Activated naive CD8-positive, alpha-beta T cell (primary cell): ENCODE measurements around the gene ZNF700.
"Not testable (repeated sequence)": the region's sequence is repeated elsewhere in the genome, so short reads cannot be mapped to it uniquely, and the experiment has no call there.

Experiments
- H3K27ac Mint-ChIP-seq: one replicate; pipeline ENCODE4 v1.8.0; 2021; ENCODE audit warnings: mixed read lengths
- H3K27me3 Mint-ChIP-seq: one replicate; pipeline ENCODE4 v1.8.0; 2021; ENCODE audit warnings: mixed read lengths
- H3K36me3 Mint-ChIP-seq: one replicate; pipeline ENCODE4 v1.8.0; 2021; ENCODE audit warnings: mixed read lengths
- H3K4me1 Mint-ChIP-seq: one replicate; pipeline ENCODE4 v1.8.0; 2021; ENCODE audit warnings: low read depth, mixed read lengths
- H3K4me3 Mint-ChIP-seq: one replicate; pipeline ENCODE4 v1.8.0; 2021; ENCODE audit warnings: mild to moderate bottlenecking, mixed read lengths
- H3K9me3 Mint-ChIP-seq: one replicate; pipeline ENCODE4 v1.8.0; 2021; ENCODE audit warnings: low read depth, mixed read lengths

Gene ZNF700

GRCh38 chr19:11921852-11922495 is 2.9 kb upstream of the ZNF700 start:
- H3K27ac Mint-ChIP-seq, result no peak overlapping the region
- H3K36me3 Mint-ChIP-seq, result no peaks in the 10 kb centered on the region
- H3K27me3 Mint-ChIP-seq, result no peaks in the 10 kb centered on the region

GRCh38 chr19:11925651-11926187 is 812 bp downstream of the ZNF700 start:
- peaks cover 51% of the 10 kb centered on the region for H3K4me1 Mint-ChIP-seq
- not testable (repeated sequence) for H3K36me3 Mint-ChIP-seq, H3K9me3 Mint-ChIP-seq, H3K27me3 Mint-ChIP-seq
- H3K4me3 Mint-ChIP-seq, result peak overlapping the region; percentile 90
- peak overlapping the region; percentile 90 for H3K27ac Mint-ChIP-seq

More at GRCh38 chr19:11921852-11922495, 2.9 kb upstream of the ZNF700 start:
- no peak overlapping the region for H3K4me3 Mint-ChIP-seq
- no peaks in the 10 kb centered on the region for H3K9me3 Mint-ChIP-seq
- peaks cover 30% of the 10 kb centered on the region for H3K4me1 Mint-ChIP-seq

GRCh38 chr19:11927227-11927626 is 2.3 kb downstream of the ZNF700 start:
- Mint-ChIP-seq H3K4me1 (peaks cover 62% of the 10 kb centered on the region), H3K27ac (peak overlapping the region; percentile 46), H3K4me3 (peak overlapping the region; percentile 27)

DNA sequence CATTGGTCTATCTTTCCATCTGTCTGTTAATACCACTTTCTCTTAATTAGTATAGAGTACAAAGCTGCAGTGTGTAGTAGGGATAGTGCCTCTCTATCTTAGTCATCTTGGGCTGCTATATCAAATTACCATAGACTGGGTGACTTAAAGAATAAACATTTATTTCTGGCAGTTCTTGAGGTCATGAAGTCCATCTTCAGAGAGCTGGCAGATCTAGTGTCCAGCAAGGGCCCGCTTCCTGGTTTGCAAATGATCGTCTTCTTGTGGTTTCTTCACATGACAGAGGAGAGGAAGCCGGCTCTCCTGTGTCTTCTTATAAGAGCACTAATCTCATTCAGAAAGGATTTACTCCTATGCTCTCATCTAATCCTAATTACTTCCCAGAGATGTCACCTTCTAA is 6.1 kb downstream of the ZNF700 start:
- Mint-ChIP-seq H3K4me1 (peaks cover 45% of the 10 kb centered on the region), H3K36me3 (peaks cover 17% of the 10 kb centered on the region), H3K4me3 (no peak overlapping the region), H3K27ac (no peak overlapping the region), H3K9me3 (no peaks in the 10 kb centered on the region), H3K27me3 (no peaks in the 10 kb centered on the region)

More at GRCh38 chr19:11927227-11927626, 2.3 kb downstream of the ZNF700 start:
- Mint-ChIP-seq H3K27me3 (no peaks in the 10 kb centered on the region), H3K9me3 (no peaks in the 10 kb centered on the region), H3K36me3 (peaks cover 5% of the 10 kb centered on the region)

DNA sequence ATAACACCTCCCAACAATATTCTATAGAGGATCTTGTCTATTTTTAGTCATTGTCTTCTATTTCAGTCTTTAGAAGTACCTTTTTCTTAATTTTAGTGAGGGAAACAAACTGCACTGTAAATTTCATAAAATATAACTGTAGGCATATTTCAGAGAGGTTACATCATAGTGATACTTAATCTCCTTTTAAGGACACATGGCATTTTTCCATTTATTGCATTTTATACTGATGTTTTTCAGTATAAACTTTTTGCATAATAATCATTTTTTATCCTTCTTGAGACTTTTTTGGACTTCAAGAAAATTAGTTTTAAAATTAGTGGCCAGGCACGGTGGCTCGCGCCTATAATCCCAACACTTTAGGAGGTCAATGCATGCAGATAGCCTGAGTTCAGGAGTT is 6.6 kb downstream of the ZNF700 start:
- peaks cover 21% of the 10 kb centered on the region for H3K36me3 Mint-ChIP-seq
- no peak overlapping the region for H3K27ac Mint-ChIP-seq
- H3K4me3 Mint-ChIP-seq, result no peak overlapping the region
- no peaks in the 10 kb centered on the region for H3K27me3 Mint-ChIP-seq
- H3K4me1 Mint-ChIP-seq, result peaks cover 41% of the 10 kb centered on the region
- H3K9me3 Mint-ChIP-seq, result no peaks in the 10 kb centered on the region

- peaks cover 41% of the 10 kb centered on the region for H3K36me3 Mint-ChIP-seq
- not testable (repeated sequence) for H3K9me3 Mint-ChIP-seq, H3K4me3 Mint-ChIP-seq
These were observed 10.9 kb downstream of the ZNF700 start for GRCh38 chr19:11935829-11936228.

GRCh38 chr19:11938383-11938782 is 13.5 kb downstream of the ZNF700 start:
- not testable (repeated sequence) for H3K4me3 Mint-ChIP-seq, H3K27me3 Mint-ChIP-seq, H3K4me1 Mint-ChIP-seq, H3K27ac Mint-ChIP-seq
- Mint-ChIP-seq H3K36me3 (peaks cover 52% of the 10 kb centered on the region), H3K9me3 (peaks cover 15% of the 10 kb centered on the region)

More at GRCh38 chr19:11935829-11936228, 10.9 kb downstream of the ZNF700 start:
- not testable (repeated sequence) for H3K27me3 Mint-ChIP-seq, H3K27ac Mint-ChIP-seq
- peaks cover 19% of the 10 kb centered on the region for H3K4me1 Mint-ChIP-seq

- H3K4me1 Mint-ChIP-seq, H3K27me3 Mint-ChIP-seq, H3K4me3 Mint-ChIP-seq, H3K27ac Mint-ChIP-seq: not testable (repeated sequence)
- H3K9me3 Mint-ChIP-seq, result peaks cover 16% of the 10 kb centered on the region
- H3K36me3 Mint-ChIP-seq, result peaks cover 57% of the 10 kb centered on the region
These were observed 16.5 kb downstream of the ZNF700 start for GRCh38 chr19:11941361-11941887.

- Mint-ChIP-seq H3K4me3 (no peak overlapping the region), H3K9me3 (peaks cover 13% of the 10 kb centered on the region), H3K36me3 (peaks cover 54% of the 10 kb centered on the region), H3K27ac (no peak overlapping the region), H3K4me1 (peaks cover 2% of the 10 kb centered on the region), H3K27me3 (no peaks in the 10 kb centered on the region)
These were observed 17.3 kb downstream of the ZNF700 start for GRCh38 chr19:11942008-11942842.

- H3K9me3 Mint-ChIP-seq, result peaks cover 13% of the 10 kb centered on the region
- no peak overlapping the region for H3K4me3 Mint-ChIP-seq
- peaks cover 57% of the 10 kb centered on the region for H3K36me3 Mint-ChIP-seq
- peaks cover 2% of the 10 kb centered on the region for H3K4me1 Mint-ChIP-seq
- H3K27ac Mint-ChIP-seq, result no peak overlapping the region
- H3K27me3 Mint-ChIP-seq, result no peaks in the 10 kb centered on the region
These were observed 17.9 kb downstream of the ZNF700 start for GRCh38 chr19:11942843-11943108.

- peaks cover 24% of the 10 kb centered on the region for H3K9me3 Mint-ChIP-seq
- H3K4me1 Mint-ChIP-seq, result no peaks in the 10 kb centered on the region
- no peak overlapping the region for H3K27ac Mint-ChIP-seq
- H3K4me3 Mint-ChIP-seq, result no peak overlapping the region
- peaks cover 66% of the 10 kb centered on the region for H3K36me3 Mint-ChIP-seq
- H3K27me3 Mint-ChIP-seq, result no peaks in the 10 kb centered on the region
These were observed 19.7 kb downstream of the ZNF700 start for GRCh38 chr19:11944656-11945055.

DNA sequence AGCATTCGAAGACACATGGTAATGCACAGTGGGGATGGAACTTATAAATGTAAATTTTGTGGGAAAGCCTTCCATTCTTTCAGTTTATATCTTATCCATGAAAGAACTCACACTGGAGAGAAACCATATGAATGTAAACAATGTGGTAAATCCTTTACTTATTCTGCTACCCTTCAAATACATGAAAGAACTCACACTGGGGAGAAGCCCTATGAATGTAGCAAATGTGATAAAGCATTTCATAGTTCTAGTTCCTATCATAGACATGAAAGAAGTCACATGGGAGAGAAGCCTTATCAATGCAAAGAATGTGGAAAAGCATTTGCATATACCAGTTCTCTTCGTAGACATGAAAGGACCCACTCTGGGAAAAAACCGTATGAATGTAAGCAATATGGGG is 23.7 kb downstream of the ZNF700 start:
- H3K9me3 Mint-ChIP-seq, result peaks cover 26% of the 10 kb centered on the region
- H3K36me3 Mint-ChIP-seq, result peaks cover 62% of the 10 kb centered on the region

GRCh38 chr19:11949201-11949600 is 24.3 kb downstream of the ZNF700 start:
- no peaks in the 10 kb centered on the region for H3K27me3 Mint-ChIP-seq
- H3K36me3 Mint-ChIP-seq, result peaks cover 59% of the 10 kb centered on the region
- H3K4me1 Mint-ChIP-seq, result no peaks in the 10 kb centered on the region
- H3K27ac Mint-ChIP-seq, result no peak overlapping the region
- no peak overlapping the region for H3K4me3 Mint-ChIP-seq
- peaks cover 26% of the 10 kb centered on the region for H3K9me3 Mint-ChIP-seq

More for the DNA sequence above, 23.7 kb downstream of the ZNF700 start:
- Mint-ChIP-seq H3K27ac (no peak overlapping the region), H3K4me1 (no peaks in the 10 kb centered on the region), H3K4me3 (no peak overlapping the region), H3K27me3 (no peaks in the 10 kb centered on the region)

DNA sequence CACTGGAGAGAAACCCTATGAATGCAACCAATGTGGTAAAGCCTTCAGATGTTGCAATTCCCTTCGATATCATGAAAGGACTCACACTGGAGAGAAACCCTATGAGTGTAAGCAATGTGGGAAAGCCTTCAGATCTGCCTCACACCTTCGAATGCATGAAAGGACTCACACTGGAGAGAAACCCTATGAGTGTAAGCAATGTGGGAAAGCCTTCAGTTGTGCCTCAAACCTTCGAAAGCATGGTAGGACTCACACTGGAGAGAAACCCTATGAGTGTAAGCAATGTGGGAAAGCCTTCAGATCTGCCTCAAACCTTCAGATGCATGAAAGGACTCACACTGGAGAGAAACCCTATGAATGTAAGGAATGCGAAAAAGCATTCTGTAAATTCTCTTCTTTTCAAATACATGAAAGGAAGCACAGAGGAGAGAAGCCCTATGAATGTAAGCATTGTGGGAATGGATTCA is 24.7 kb downstream of the ZNF700 start:
- H3K4me3 Mint-ChIP-seq, H3K27ac Mint-ChIP-seq, H3K27me3 Mint-ChIP-seq, H3K4me1 Mint-ChIP-seq: not testable (repeated sequence)
- Mint-ChIP-seq H3K9me3 (peaks cover 26% of the 10 kb centered on the region), H3K36me3 (peaks cover 55% of the 10 kb centered on the region)

GRCh38 chr19:11950312-11950711 is 25.4 kb downstream of the ZNF700 start:
- no peak overlapping the region for H3K27ac Mint-ChIP-seq
- H3K27me3 Mint-ChIP-seq, result no peaks in the 10 kb centered on the region
- peaks cover 50% of the 10 kb centered on the region for H3K36me3 Mint-ChIP-seq

More at GRCh38 chr19:11950312-11950711, 25.4 kb downstream of the ZNF700 start:
- Mint-ChIP-seq H3K9me3 (peaks cover 26% of the 10 kb centered on the region), H3K4me3 (no peak overlapping the region), H3K4me1 (no peaks in the 10 kb centered on the region)
